HepG2 (cell line): ENCODE results near the gene SAMD8. TPM values are rescaled to one million over a fixed set of nuclear protein-coding genes. Genes with fewer than 3 reads are reported as not detected.

ENCODE experiments used
- BORCS8-MEF2B ChIP-seq: sonication (generic); formaldehyde crosslinking; IDR thresholded peaks from 2 replicates; pipeline ENCODE4 v1.8.0; 2022; ENCODE audit warnings: mild to moderate bottlenecking, missing genetic modification reagents
- CBX5 ChIP-seq: sonication (generic); formaldehyde crosslinking; IDR thresholded peaks from 2 replicates; pipeline ENCODE4 v1.4.0; 2020; ENCODE audit warnings: missing genetic modification reagents, borderline replicate concordance
- ELF3 ChIP-seq: IDR thresholded peaks from 2 replicates; pipeline ENCODE4 v1.6.1; 2016; ENCODE audit warnings: missing genetic modification reagents, missing compliant biosample characterization
- PAF1 ChIP-seq: IDR thresholded peaks from 2 replicates; pipeline ENCODE4 v1.6.1; 2016; ENCODE audit warnings: missing genetic modification reagents, missing compliant biosample characterization
- RFXANK ChIP-seq: IDR thresholded peaks from 2 replicates; pipeline ENCODE4 v1.6.1; 2016
- TAF15 ChIP-seq: fragments of 200-400 bp; formaldehyde crosslinking; IDR thresholded peaks from one replicate; pipeline ENCODE4 v1.6.1; 2018; ENCODE audit warnings: mild to moderate bottlenecking, low read depth, low read length; ENCODE audit not compliant: poor library complexity, severe bottlenecking
- XRCC5 ChIP-seq: fragments of 200-400 bp; formaldehyde crosslinking; optimal IDR thresholded peaks from 2 replicates; pipeline ENCODE3; 2017; ENCODE audit warnings: mild to moderate bottlenecking, low read length
- ZBTB42 ChIP-seq: sonication (generic); formaldehyde crosslinking; IDR thresholded peaks from 2 replicates; pipeline ENCODE4 v1.5.0; 2020; ENCODE audit warnings: mild to moderate bottlenecking, missing genetic modification reagents
- ZNF205 ChIP-seq: IDR thresholded peaks from 2 replicates; pipeline ENCODE4 v1.6.1; 2018; ENCODE audit warnings: missing biosample characterization, missing genetic modification reagents
- ZNF598 ChIP-seq: sonication (generic); formaldehyde crosslinking; IDR thresholded peaks from 2 replicates; pipeline ENCODE4 v1.5.1; 2020; ENCODE audit warnings: mild to moderate bottlenecking, missing genetic modification reagents, borderline replicate concordance
- polyA plus RNA-seq, 8 experiments: library from polyadenylated mRNA; depleted of rRNA in 3 of 8; stranded (reverse) in 7 of 8; unstranded in 1 of 8; fragments of >200 nt; fragmentation: Illumina TruSeq in 4 of 8; extraction: Trizol in 4 of 8; gene quantifications; 2 replicates each; pipeline versions ENCODE4 v1.2.1 to v1.2.3, GENCODE V29; 2011 to 2016; ENCODE audit warnings: low read depth in 4 of 8, missing spikeins in 1 of 8, mixed read lengths in 1 of 8; ENCODE audit not compliant: insufficient read depth in 1 of 8
- total RNA-seq, 5 experiments: library from RNA; depleted of rRNA; stranded (reverse); fragments of >200 nt; fragmentation: Illumina TruSeq; extraction: Trizol; gene quantifications; 2 replicates each; pipeline ENCODE4 v1.2.3, GENCODE V29; 2016; ENCODE audit warnings: low read depth in 1 of 5
- TF ChIP-seq, protein P1 (sequence below): sonication (generic); formaldehyde crosslinking; IDR thresholded peaks from 2 replicates; pipeline ENCODE4 v1.9.0; 2021; ENCODE audit warnings: mild to moderate bottlenecking, missing genetic modification reagents
- TF ChIP-seq, protein P2 (sequence below): sonication (generic); formaldehyde crosslinking; IDR thresholded peaks from 2 replicates; pipeline ENCODE4 v1.4.0; 2020; ENCODE audit warnings: low read depth, mild to moderate bottlenecking, missing genetic modification reagents
- TF ChIP-seq, protein P3 (sequence below): sonication (generic); formaldehyde crosslinking; IDR thresholded peaks from 2 replicates; pipeline ENCODE4 v1.9.0; 2022; ENCODE audit warnings: missing genetic modification reagents, mild to moderate bottlenecking, borderline replicate concordance
- TF ChIP-seq, protein P4 (sequence below): sonication (generic); formaldehyde crosslinking; IDR thresholded peaks from 2 replicates; pipeline ENCODE4 v1.5.1; 2020; ENCODE audit warnings: mild to moderate bottlenecking, missing genetic modification reagents, borderline replicate concordance

SAMD8 gene
- total and polyA plus RNA-seq, 2 of the 13 experiments (the other 11 are each of a cell fraction or from before 2014, with no cell fraction given) = 10.4 to 13.2 TPM

DNA sequence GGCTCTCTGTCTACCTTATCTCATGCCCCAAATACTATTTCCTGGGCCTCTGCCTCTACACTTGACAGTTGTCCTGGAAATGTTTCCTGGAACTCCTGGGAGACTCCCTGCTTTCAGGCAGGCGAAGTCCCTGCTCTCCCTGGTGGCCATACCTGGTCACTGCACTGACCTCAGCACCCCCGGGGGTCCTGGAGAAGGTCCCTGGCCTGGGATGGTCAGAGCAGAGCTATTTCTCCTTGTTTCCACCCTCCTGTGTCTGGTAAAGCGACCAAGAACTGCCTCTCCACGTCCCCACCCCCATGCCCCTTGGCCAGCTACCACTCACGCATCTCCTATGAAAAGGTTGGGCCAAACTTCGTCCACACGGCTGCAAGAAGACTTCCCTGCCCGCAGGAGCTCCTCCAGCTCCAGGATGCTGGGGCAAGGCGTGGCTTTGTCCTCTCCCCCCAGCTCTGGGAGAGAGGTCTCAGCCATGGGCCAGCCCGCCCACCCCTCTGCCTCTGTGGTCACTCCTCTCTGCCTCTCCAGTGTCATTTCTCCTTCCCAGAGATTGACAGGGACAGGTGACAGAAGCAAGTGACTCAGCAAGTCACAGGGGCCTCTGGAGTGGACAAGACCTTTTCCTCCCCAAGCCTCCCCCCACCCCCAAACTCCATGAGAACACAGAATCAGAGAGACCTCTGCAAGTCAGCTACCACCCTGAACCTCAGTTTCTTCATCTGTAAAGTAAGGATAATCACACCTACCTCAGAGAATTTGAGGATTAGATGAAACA is 2.6 kb upstream of the SAMD8 start (continued):
- TF ChIP-seq, protein P1, sequence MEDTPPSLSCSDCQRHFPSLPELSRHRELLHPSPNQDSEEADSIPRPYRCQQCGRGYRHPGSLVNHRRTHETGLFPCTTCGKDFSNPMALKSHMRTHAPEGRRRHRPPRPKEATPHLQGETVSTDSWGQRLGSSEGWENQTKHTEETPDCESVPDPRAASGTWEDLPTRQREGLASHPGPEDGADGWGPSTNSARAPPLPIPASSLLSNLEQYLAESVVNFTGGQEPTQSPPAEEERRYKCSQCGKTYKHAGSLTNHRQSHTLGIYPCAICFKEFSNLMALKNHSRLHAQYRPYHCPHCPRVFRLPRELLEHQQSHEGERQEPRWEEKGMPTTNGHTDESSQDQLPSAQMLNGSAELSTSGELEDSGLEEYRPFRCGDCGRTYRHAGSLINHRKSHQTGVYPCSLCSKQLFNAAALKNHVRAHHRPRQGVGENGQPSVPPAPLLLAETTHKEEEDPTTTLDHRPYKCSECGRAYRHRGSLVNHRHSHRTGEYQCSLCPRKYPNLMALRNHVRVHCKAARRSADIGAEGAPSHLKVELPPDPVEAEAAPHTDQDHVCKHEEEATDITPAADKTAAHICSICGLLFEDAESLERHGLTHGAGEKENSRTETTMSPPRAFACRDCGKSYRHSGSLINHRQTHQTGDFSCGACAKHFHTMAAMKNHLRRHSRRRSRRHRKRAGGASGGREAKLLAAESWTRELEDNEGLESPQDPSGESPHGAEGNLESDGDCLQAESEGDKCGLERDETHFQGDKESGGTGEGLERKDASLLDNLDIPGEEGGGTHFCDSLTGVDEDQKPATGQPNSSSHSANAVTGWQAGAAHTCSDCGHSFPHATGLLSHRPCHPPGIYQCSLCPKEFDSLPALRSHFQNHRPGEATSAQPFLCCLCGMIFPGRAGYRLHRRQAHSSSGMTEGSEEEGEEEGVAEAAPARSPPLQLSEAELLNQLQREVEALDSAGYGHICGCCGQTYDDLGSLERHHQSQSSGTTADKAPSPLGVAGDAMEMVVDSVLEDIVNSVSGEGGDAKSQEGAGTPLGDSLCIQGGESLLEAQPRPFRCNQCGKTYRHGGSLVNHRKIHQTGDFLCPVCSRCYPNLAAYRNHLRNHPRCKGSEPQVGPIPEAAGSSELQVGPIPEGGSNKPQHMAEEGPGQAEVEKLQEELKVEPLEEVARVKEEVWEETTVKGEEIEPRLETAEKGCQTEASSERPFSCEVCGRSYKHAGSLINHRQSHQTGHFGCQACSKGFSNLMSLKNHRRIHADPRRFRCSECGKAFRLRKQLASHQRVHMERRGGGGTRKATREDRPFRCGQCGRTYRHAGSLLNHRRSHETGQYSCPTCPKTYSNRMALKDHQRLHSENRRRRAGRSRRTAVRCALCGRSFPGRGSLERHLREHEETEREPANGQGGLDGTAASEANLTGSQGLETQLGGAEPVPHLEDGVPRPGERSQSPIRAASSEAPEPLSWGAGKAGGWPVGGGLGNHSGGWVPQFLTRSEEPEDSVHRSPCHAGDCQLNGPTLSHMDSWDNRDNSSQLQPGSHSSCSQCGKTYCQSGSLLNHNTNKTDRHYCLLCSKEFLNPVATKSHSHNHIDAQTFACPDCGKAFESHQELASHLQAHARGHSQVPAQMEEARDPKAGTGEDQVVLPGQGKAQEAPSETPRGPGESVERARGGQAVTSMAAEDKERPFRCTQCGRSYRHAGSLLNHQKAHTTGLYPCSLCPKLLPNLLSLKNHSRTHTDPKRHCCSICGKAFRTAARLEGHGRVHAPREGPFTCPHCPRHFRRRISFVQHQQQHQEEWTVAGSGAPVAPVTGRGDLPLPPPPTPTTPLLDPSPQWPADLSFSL (CRISPR knock-in tag) = no peak
- peak; percentile 34; the same call in 1 of the 2 replicates for TF ChIP-seq ZNF598 (CRISPR knock-in tag)
- TF ChIP-seq, protein P2, sequence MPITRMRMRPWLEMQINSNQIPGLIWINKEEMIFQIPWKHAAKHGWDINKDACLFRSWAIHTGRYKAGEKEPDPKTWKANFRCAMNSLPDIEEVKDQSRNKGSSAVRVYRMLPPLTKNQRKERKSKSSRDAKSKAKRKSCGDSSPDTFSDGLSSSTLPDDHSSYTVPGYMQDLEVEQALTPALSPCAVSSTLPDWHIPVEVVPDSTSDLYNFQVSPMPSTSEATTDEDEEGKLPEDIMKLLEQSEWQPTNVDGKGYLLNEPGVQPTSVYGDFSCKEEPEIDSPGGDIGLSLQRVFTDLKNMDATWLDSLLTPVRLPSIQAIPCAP (CRISPR knock-in tag) = no peak
- no peak for TF ChIP-seq TAF15
- 0 out of 2 replicates have a peak, but pooled peaks have one; percentile 29 for TF ChIP-seq ZNF205 (CRISPR knock-in tag)
- no peak for TF ChIP-seq BORCS8-MEF2B (CRISPR knock-in tag)
- TF ChIP-seq ELF3 (CRISPR knock-in tag) = peak; percentile 41
- TF ChIP-seq PAF1 = no peak
- peak; percentile 82 for TF ChIP-seq XRCC5
- TF ChIP-seq, protein P3, sequence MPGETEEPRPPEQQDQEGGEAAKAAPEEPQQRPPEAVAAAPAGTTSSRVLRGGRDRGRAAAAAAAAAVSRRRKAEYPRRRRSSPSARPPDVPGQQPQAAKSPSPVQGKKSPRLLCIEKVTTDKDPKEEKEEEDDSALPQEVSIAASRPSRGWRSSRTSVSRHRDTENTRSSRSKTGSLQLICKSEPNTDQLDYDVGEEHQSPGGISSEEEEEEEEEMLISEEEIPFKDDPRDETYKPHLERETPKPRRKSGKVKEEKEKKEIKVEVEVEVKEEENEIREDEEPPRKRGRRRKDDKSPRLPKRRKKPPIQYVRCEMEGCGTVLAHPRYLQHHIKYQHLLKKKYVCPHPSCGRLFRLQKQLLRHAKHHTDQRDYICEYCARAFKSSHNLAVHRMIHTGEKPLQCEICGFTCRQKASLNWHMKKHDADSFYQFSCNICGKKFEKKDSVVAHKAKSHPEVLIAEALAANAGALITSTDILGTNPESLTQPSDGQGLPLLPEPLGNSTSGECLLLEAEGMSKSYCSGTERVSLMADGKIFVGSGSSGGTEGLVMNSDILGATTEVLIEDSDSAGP (CRISPR knock-in tag) = peak; percentile 61; the same call in 1 of the 2 replicates
- TF ChIP-seq ZBTB42 (CRISPR knock-in tag) = no peak
- TF ChIP-seq, protein P4, sequence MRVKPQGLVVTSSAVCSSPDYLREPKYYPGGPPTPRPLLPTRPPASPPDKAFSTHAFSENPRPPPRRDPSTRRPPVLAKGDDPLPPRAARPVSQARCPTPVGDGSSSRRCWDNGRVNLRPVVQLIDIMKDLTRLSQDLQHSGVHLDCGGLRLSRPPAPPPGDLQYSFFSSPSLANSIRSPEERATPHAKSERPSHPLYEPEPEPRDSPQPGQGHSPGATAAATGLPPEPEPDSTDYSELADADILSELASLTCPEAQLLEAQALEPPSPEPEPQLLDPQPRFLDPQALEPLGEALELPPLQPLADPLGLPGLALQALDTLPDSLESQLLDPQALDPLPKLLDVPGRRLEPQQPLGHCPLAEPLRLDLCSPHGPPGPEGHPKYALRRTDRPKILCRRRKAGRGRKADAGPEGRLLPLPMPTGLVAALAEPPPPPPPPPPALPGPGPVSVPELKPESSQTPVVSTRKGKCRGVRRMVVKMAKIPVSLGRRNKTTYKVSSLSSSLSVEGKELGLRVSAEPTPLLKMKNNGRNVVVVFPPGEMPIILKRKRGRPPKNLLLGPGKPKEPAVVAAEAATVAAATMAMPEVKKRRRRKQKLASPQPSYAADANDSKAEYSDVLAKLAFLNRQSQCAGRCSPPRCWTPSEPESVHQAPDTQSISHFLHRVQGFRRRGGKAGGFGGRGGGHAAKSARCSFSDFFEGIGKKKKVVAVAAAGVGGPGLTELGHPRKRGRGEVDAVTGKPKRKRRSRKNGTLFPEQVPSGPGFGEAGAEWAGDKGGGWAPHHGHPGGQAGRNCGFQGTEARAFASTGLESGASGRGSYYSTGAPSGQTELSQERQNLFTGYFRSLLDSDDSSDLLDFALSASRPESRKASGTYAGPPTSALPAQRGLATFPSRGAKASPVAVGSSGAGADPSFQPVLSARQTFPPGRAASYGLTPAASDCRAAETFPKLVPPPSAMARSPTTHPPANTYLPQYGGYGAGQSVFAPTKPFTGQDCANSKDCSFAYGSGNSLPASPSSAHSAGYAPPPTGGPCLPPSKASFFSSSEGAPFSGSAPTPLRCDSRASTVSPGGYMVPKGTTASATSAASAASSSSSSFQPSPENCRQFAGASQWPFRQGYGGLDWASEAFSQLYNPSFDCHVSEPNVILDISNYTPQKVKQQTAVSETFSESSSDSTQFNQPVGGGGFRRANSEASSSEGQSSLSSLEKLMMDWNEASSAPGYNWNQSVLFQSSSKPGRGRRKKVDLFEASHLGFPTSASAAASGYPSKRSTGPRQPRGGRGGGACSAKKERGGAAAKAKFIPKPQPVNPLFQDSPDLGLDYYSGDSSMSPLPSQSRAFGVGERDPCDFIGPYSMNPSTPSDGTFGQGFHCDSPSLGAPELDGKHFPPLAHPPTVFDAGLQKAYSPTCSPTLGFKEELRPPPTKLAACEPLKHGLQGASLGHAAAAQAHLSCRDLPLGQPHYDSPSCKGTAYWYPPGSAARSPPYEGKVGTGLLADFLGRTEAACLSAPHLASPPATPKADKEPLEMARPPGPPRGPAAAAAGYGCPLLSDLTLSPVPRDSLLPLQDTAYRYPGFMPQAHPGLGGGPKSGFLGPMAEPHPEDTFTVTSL (CRISPR knock-in tag) = no peak
- no peak for TF ChIP-seq CBX5 (CRISPR knock-in tag)
- TF ChIP-seq RFXANK (CRISPR knock-in tag) = no peak
